Measurements from ENCODE around the gene MACROD1. TPM values are rescaled to one million over a fixed set of nuclear protein-coding genes. Genes with fewer than 3 reads are reported as not detected.

MACROD1 gene
- 10.6 to 15.5 TPM (median 12.9 TPM) in 5 replicates for total RNA-seq (2022; extraction: Qiagen RNA extraction)

GRCh38 chr11:64165842-64166635, at the start of gene MACROD1:
Gene MACROD1 (minus strand): TSS chr11:64166113. CDS start chr11:64165994, 119 bp downstream.

DNA sequence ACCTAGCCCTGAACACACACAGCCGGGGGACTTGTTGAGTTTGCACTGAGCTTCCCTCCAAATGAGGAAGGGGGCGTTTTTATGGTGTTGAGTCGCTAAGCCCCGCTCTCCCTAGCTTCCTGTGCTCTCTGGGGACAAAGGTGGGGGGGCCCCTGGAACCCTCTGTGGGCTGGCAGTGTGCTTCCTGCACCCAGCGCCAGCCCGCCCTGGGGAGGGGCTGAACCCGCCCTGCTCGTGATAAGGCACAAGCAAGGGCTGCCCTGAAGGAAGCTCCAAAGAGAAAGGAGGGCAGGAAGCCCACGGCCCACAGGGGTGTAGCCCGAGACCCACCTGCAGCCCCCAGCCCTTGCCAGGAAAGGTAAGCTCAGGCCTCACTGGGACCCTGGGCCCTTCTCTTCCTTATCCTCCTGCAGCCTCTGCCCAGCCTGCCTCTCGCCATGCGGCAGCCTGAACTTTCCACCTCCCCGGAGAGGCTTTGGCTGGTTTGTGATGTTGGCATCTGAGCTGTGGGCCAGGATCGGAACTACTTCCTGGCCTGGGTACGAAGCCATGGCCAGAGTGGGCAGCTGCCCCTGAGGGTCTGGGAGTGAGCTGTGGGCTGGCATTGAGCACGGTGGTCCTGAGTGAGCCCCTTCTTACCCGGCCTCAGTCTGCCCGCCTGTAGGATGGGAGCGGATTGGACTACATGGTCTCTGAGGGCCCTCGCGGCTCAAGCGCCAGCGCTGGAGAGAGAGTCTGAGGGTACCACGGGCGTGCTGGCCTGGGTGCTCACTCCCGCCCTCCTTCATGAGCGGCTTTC, 40.7 kb upstream of the MACROD1 start, which contains the start of gene FERMT3:
TSS of gene FERMT3 (plus strand) at position 265 of the 799 bp plus-strand sequence. CDS start 644 bp downstream, outside the sequence.

DNA sequence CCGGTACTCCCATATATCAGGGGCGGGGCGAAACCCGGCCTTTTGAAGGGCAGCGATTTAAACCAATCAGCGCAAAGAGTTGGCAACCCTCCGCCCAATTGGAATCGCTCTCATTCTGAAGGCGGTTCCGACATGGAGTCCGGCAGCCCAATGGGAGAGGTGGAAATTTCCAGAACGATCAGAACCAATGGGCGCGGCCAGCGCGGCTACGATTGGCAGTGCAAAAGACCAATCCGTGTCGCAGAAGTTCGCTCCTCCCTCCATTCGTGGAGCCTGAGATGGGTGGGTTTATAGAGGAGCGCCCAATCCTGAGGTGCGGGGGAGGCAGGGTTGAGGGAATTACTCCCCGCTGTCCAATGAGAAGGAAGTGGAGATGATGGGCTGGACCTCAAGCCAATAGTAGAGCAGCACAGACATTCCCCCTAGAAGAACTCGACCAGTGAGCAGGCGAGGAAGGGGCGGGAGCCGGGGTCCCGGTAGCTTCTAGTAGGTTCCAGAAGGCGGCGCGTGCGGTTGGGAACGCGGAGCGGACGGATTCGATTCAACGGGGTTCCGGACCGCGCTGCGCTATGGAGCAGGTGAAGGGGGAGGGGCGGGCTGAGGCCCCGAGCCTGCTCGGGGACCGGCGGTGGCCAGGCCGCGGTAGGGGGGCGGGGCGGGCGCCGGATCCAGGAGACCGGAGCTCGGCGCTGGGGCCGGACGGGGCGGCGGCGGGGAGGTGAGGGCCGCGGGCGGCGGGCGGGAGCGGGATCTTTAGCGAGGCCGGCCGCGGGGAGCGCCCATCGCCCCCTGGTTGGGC, 20.0 kb upstream of the MACROD1 start, which contains the start of gene STIP1:
TSS of gene STIP1 (plus strand) at position 479 of the 799 bp plus-strand sequence. CDS start at position 570, 91 bp downstream.

GRCh38 chr11:64035576-64035975, 130.3 kb downstream of the MACROD1 start, which contains the start of gene FLRT1:
Gene FLRT1 (plus strand): TSS chr11:64035931. CDS start chr11:64116268, 80,337 bp downstream.

GRCh38 chr11:63986156-63986931, 179.6 kb downstream of the MACROD1 start, which contains the start of gene OTUB1:
Gene OTUB1 (plus strand): TSS chr11:63986438. CDS start chr11:63986457, 19 bp downstream.

GRCh38 chr11:63974259-63975143, 191.4 kb downstream of the MACROD1 start, which contains the start of gene COX8A:
Gene COX8A (plus strand): TSS chr11:63974620. CDS start chr11:63974681, 61 bp downstream.

Other genes starting within 250 kb of the MACROD1 start
- gene RCOR2, start 248.9 kb downstream of the MACROD1 start, total RNA-seq (2022; extraction: Qiagen RNA extraction): 0.91 to 1.1 TPM (median 1.0 TPM) in 5 replicates
- gene NAA40, start 227.1 kb downstream of the MACROD1 start, total RNA-seq (2022; extraction: Qiagen RNA extraction): 10.0 to 16.3 TPM (median 14.2 TPM) in 5 replicates
- gene COX8A, start 191.5 kb downstream of the MACROD1 start, total RNA-seq (2022; extraction: Qiagen RNA extraction): 698 to 891 TPM (median 802 TPM) in 5 replicates
- gene OTUB1, start 179.7 kb downstream of the MACROD1 start, total RNA-seq (2022; extraction: Qiagen RNA extraction): 101 to 121 TPM (median 115 TPM) in 5 replicates
- 0.04 to 0.08 TPM (median 0.05 TPM) in 5 replicates for gene FLRT1, start 130.2 kb downstream of the MACROD1 start, total RNA-seq (2022; extraction: Qiagen RNA extraction)
- 241 to 263 TPM (median 255 TPM) in 5 replicates for gene STIP1, start 20.1 kb upstream of the MACROD1 start, total RNA-seq (2022; extraction: Qiagen RNA extraction)
- gene FERMT3, start 40.6 kb upstream of the MACROD1 start, total RNA-seq (2022; extraction: Qiagen RNA extraction): 0.82 to 2.2 TPM (median 1.4 TPM) in 5 replicates
- gene TRPT1, start 60.1 kb upstream of the MACROD1 start, total RNA-seq (2022; extraction: Qiagen RNA extraction): 19.2 to 21.6 TPM (median 19.8 TPM) in 5 replicates
- 27.2 to 38.2 TPM (median 36.9 TPM) in 5 replicates for gene NUDT22, start 60.2 kb upstream of the MACROD1 start, total RNA-seq (2022; extraction: Qiagen RNA extraction)
- 18.9 to 23.0 TPM (median 21.0 TPM) in 5 replicates for gene DNAJC4, start 64.4 kb upstream of the MACROD1 start, total RNA-seq (2022; extraction: Qiagen RNA extraction)
- 37.8 to 48.7 TPM (median 47.0 TPM) in 5 replicates for gene VEGFB, start 68.5 kb upstream of the MACROD1 start, total RNA-seq (2022; extraction: Qiagen RNA extraction)
- 129 to 148 TPM (median 140 TPM) in 5 replicates for gene FKBP2, start 75.0 kb upstream of the MACROD1 start, total RNA-seq (2022; extraction: Qiagen RNA extraction)
- 249 to 383 TPM (median 346 TPM) in 5 replicates for gene PPP1R14B, start 80.8 kb upstream of the MACROD1 start, total RNA-seq (2022; extraction: Qiagen RNA extraction)
- 14.4 to 23.7 TPM (median 20.5 TPM) in 5 replicates for gene PLCB3, start 85.4 kb upstream of the MACROD1 start, total RNA-seq (2022; extraction: Qiagen RNA extraction)
- gene BAD, start 118.6 kb upstream of the MACROD1 start, total RNA-seq (2022; extraction: Qiagen RNA extraction): 74.7 to 87.8 TPM (median 85.4 TPM) in 5 replicates
- 24.6 to 53.9 TPM (median 47.7 TPM) in 5 replicates for gene GPR137, start 119.7 kb upstream of the MACROD1 start, total RNA-seq (2022; extraction: Qiagen RNA extraction)
- gene KCNK4, start 125.2 kb upstream of the MACROD1 start, total RNA-seq (2022; extraction: Qiagen RNA extraction): 0.11 TPM in 2 of 5 replicates, not detected in the others
- gene CATSPERZ, start 134.2 kb upstream of the MACROD1 start, total RNA-seq (2022; extraction: Qiagen RNA extraction): 2.0 to 3.9 TPM (median 2.9 TPM) in 5 replicates
- gene ESRRA, start 139.4 kb upstream of the MACROD1 start, total RNA-seq (2022; extraction: Qiagen RNA extraction): 37.1 to 49.9 TPM (median 47.3 TPM) in 5 replicates
- gene TRMT112, start 151.4 kb upstream of the MACROD1 start, total RNA-seq (2022; extraction: Qiagen RNA extraction): 367 to 421 TPM (median 395 TPM) in 5 replicates
- 405 to 485 TPM (median 456 TPM) in 5 replicates for gene PRDX5, start 152.0 kb upstream of the MACROD1 start, total RNA-seq (2022; extraction: Qiagen RNA extraction)
- gene CCDC88B, start 174.1 kb upstream of the MACROD1 start, total RNA-seq (2022; extraction: Qiagen RNA extraction): 7.0 to 9.9 TPM (median 8.7 TPM) in 5 replicates
- 45.5 to 63.6 TPM (median 60.8 TPM) in 5 replicates for gene RPS6KA4, start 193.0 kb upstream of the MACROD1 start, total RNA-seq (2022; extraction: Qiagen RNA extraction)

Data from A549 treated with dexamethasone at 1 μM for 4 hours (cell line).